HL-60 (cell line): ENCODE results near the gene SRRM3.

Experiments
- POLR2AphosphoS5 ChIP-seq: IDR thresholded peaks from 2 replicates; pipeline ENCODE4 v1.6.1; 2012; ENCODE audit warnings: low read depth
- REST ChIP-seq: IDR thresholded peaks from 2 replicates; pipeline ENCODE4 v1.6.1; 2012; ENCODE audit warnings: low read depth; ENCODE audit not compliant: insufficient replicate concordance
- TF ChIP-seq, protein P1 (sequence below): IDR thresholded peaks from one replicate; pipeline ENCODE4 v1.5.1; 2011; ENCODE audit warnings: low read length, control low read depth, inconsistent platforms; ENCODE audit not compliant: insufficient read depth

GRCh38 chr7:76327610-76328009 lies 125.9 kb downstream of the SRRM3 start:
- TF ChIP-seq, protein P1, sequence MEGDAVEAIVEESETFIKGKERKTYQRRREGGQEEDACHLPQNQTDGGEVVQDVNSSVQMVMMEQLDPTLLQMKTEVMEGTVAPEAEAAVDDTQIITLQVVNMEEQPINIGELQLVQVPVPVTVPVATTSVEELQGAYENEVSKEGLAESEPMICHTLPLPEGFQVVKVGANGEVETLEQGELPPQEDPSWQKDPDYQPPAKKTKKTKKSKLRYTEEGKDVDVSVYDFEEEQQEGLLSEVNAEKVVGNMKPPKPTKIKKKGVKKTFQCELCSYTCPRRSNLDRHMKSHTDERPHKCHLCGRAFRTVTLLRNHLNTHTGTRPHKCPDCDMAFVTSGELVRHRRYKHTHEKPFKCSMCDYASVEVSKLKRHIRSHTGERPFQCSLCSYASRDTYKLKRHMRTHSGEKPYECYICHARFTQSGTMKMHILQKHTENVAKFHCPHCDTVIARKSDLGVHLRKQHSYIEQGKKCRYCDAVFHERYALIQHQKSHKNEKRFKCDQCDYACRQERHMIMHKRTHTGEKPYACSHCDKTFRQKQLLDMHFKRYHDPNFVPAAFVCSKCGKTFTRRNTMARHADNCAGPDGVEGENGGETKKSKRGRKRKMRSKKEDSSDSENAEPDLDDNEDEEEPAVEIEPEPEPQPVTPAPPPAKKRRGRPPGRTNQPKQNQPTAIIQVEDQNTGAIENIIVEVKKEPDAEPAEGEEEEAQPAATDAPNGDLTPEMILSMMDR, result no peak
- TF ChIP-seq POLR2AphosphoS5 (peak; percentile 69; the same call in 1 of the 2 replicates), REST (no peak)
